HG03521 (cell line): ENCODE measurements around the gene MAPK4.
"Not testable (repeated sequence)": the region's sequence is repeated elsewhere in the genome, so short reads cannot be mapped to it uniquely, and the experiment has no call there.

Experiments used
- ATAC-seq: cut with Tn5 transposase; IDR thresholded peaks from one replicate; pipeline ENCODE4 v1.9.1; 2021; ENCODE audit warnings: mild to moderate bottlenecking, moderate library complexity; ENCODE audit not compliant: unreplicated experiment

Gene MAPK4

DNA sequence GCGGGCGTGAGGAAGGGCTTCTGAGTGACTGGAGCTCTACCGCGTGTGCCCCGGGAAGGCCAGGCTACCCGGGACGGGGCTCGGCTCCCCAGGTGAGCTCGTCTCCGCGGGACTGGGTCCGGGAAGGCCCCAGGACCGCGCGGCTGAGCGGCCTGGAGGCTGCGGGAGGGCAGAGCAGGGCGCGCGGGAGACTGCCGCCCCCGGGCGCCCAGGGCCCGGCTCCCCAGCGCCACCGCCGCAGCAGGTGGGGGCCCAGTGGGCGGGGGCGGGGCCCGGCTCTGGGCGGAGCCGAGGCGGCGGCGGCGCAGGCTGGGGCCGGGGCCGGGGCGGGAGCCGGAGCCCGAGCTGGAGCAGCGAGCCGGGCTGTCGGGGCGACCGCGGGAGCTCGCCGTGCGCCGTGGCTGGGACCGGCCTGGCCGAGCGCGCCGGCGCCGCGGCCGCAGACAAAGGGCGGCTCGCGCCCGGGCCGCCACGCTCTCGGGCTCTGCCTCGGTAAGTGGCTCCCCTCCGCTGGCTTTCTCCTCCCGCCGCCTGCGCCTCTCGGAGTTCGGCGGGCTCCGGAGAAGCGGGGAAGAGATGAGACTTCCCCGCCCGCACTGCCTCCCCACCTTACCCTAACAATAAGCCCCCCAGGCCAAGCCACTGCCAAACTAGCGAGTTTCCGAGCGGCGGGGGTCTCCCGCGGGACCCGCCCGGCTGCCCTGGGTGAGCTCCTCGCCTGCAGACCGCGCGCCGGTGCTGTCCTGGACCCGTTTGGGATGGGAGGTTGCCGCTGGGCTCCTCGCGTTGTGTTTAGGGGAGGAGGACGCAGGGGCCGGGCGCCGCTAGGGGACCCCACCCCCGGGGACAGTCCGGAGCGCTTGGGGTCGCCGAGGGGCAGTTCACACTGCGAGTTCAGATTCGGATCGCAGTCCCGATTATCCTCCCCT is at the start of gene MAPK4:
MAPK4 (plus strand) TSS at position 336 of the 929 bp plus-strand sequence. CDS start 103,872 bp downstream, outside the sequence.
- peak; percentile 47 for ATAC-seq

DNA sequence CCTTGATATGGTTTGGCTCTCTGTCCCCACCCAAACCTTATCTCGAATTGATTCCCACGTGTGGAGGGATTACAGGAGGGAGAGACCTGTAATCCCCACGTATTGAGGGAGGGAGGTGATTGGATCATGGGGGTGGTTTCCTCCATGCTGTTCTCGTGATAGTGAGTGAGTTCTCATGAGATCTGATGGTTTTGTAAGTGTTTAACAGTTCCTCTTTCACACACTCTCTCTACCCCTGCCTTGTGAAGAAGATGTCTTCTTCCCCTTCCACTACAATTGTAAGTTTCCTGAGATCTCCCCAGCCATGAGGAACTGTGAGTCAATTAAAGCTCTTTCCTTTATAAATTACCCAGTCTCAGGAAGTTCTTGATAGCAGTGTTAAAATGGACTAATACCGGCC is 42.6 kb upstream of the MAPK4 start:
- ATAC-seq = not testable (repeated sequence)

DNA sequence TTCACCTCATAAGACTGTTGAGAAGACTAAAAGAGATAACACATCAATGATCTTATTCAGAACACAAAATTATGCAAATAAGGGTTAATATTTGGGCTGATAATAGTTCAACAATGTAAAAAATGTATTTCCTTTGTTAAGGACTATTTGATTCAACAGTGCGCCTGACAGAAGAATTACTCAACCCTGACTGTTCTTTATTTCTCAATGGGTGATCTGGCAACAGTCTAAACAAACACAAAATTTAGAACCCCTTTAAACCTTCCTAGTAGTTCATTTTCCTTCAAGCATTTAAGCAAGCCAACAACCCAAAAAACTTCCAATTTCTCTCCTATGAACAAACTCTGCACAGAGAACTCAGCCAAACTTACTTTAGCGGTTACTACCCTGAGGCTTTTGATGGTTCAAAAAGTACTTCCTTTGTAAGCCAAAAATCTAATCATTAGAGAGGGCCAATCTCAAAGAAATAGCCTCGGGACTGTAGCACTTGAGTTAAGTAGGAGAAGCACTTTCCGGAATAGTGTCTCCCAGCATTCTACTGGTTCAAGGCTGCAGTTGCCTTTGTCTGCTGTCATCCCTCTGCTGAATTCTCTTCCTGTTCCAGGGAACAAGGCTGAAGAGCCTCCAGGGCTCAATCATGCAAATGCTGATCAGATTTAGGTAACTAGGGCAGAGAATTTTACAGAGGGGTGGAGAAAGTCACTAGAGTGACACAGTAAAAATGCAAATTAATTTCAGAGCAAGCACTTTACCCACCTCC is 40.9 kb upstream of the MAPK4 start:
- no peak for ATAC-seq

- no peak for ATAC-seq
Observed at GRCh38 chr18:50523165-50523564, 36.7 kb upstream of the MAPK4 start.

- ATAC-seq = no peak
Observed at GRCh38 chr18:50527636-50528307, 32.1 kb upstream of the MAPK4 start.

DNA sequence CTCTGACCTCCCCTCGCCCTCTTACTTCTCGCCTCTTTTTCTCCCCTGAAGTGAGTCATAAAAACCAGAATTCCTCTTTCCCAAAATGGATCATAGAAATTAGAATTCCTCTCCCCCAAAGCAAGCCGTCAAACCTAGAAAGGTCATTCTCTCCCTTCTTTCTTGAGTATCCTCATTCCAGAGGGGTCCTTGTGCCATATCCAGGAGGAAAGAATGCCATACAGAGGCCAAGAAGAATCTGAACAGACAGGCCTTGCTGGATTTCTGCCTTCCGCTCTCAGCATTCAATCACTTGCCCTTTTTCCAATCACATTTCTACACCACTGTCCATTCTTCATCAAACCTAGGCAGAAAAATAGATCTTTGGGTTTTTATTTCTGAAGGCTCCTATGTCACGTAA is 31.1 kb upstream of the MAPK4 start:
- ATAC-seq = no peak

DNA sequence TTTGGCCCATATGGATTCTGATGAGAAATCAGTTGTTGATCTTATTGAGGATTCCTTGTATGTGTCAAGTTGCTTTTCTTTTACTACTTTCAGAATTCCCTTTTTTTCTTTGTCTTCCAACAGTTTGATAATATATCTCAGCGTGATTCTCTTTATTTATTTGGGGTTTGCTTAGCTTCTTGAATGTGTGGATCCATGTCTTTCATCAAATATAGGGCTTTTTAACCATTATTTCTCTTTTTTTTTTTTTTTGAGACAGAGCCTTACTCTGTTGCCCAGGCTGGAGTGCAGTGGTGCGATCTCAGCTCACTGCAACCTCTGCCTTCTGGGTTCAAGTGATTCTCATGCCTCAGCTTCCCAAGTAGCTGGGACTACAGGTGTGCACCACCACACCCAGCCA is 26.1 kb upstream of the MAPK4 start:
- not testable (repeated sequence) for ATAC-seq

GRCh38 chr18:50544476-50544875 is 15.4 kb upstream of the MAPK4 start:
- not testable (repeated sequence) for ATAC-seq

DNA sequence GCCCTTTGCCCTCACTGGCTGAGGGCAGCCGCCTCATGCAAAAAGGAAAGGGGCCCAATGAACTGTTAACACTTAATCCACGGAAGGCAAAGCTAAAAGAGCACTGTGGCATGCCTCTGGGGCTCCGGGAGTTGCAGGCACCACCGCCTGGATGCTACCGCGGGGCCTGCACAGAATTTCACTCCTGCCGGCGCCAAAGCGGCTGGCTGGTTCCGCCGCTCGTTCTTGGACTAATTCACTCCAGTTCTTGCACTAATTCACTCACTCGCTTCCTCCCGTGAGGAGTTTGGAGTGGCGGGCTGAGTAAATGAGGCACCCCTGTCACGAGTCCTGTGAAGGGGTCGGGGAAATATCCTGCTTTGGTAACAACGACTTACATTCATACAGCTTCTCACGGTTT is 14.0 kb upstream of the MAPK4 start:
- ATAC-seq = no peak

- ATAC-seq = no peak
Observed at GRCh38 chr18:50548160-50548559, 11.7 kb upstream of the MAPK4 start.

DNA sequence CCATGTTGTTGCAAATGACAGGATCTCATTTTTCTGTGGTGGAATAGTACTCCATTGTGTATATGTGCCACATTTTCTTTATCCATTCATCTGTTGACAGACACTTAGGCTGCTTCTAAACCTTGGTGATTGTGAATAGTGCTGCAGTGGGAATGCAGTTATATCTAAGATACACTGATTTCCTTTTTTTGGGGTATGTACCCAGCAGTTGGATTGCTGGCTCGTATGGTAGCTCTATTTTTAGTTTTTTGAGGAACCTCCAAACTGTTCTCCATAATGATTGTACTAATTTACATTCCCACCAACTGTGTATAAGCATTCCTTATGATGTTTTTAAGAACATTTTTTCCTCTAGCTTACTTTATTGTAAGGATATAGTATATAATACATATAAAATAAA is 8.2 kb upstream of the MAPK4 start:
- not testable (repeated sequence) for ATAC-seq

DNA sequence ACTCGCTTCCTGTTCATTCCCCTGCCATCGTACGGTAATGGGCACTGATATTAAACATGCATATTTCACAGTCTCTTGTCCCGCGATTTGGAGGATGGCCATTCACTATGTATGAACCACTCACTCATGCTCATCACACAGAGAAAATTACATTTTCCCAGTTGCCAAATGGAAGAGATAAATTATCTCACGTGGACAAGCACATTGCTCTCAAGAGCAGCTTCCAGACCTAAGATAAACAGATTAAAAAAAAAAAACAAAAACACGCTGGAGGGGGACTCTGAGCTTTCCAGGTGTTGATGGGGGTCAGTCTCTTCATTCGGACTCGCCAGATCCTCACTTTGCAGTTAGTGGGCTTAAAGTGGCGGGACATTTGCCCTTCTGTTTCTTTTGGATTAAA is 1.7 kb upstream of the MAPK4 start:
- no peak for ATAC-seq

GRCh38 chr18:50558948-50559751 is 737 bp upstream of the MAPK4 start:
- ATAC-seq = no peak

- no peak for ATAC-seq
Observed at GRCh38 chr18:50560681-50561629, 1.1 kb downstream of the MAPK4 start.

GRCh38 chr18:50562258-50562657 is 2.4 kb downstream of the MAPK4 start:
- ATAC-seq = not testable (repeated sequence)

GRCh38 chr18:50562686-50563085 is 2.8 kb downstream of the MAPK4 start:
- ATAC-seq = no peak

GRCh38 chr18:50563376-50563775 is 3.5 kb downstream of the MAPK4 start:
- no peak for ATAC-seq

DNA sequence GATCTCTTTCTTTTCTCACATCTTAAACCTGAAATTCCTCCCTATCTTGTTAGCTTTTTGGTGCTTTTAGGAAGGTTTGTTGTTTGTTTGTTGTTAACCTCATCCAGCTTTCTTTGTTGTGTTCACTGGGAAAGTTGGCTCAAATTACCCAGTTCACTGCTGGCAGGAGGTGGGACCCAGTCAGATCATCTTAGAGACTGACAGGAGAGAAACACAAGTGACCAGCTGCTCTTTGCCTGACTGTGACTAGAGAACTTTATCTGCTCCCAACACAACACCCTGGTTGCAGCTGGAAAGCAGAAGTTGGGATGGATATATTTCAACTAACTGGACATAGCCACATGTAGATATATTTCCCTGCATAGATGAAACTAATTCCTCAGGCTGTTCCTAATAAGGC is 10.0 kb downstream of the MAPK4 start:
- ATAC-seq = no peak

DNA sequence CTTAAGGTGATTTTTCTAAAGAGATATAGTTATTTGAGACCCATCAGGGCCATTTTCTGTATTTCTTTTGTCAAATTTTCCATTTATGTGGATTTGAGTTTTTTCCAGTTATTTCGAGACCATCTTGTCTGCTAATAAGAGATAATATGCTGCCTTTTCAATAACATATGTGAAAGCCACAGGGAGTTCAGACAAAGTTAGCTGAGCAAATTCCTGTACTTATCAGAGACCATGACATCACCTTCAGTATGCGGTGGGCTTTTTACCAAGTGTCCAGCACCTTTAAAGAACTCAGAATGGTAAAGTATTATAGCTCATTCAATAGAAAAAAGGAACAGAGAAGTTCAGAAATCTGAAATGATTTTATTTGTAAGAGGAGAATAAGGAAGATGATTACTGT is 11.7 kb downstream of the MAPK4 start:
- ATAC-seq = no peak
